ENCODE results near the gene MATN4.

The MATN4 gene

DNA sequence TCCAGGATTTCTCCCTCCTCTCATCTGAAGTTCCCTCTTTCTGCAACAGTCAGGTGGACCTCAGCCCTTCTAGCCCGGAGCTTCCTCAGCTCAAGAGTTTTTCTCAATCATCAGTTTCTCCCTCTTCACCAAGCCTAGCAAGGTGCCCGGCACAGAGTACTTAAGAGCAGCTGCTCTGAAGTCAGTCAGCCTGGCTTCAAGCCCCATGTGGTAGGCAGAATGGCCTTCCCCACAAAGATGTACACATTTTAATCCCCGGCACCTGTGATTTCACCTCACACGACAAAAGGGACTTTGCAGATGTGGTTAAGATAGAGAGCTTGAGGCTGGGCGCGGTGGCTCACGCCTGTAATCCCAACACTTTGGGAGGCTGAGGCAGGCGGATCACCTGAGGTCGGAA lies 16.6 kb downstream of the MATN4 start:
- DNase-seq (ENCODE audit: low read depth in 2 of 3, low spot score in 1 of 3) = no peak

GRCh38 chr20:45290677-45291355 lies 17.3 kb downstream of the MATN4 start:
- DNase-seq (ENCODE audit: low read depth in 2 of 3, low spot score in 1 of 3) = peak; percentile 59 to 66 (median 66)

- DNase-seq (ENCODE audit: low read depth in 2 of 3, low spot score in 1 of 3) = no peak
Measured at GRCh38 chr20:45289942-45290676, 18.0 kb downstream of the MATN4 start.

DNA sequence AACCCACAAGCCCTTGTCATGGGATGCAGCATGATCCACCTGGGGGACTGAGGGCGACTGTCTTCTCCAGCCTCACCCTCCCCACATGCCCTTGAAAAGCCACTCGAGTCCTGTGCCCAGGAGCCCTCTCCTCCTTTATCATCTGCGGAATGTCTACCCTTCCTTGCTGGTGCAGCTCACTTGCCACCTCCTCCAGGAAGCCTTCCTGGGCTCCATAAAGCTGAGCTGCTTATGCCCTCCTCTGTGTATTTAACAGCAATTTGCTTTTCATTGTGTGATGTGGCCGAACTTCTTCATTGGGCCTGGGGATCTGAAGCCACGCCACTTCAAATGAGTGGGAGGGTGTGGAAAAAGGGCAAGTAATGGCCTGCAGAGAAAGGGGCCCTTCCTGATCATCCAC lies 19.2 kb downstream of the MATN4 start:
- no peak for DNase-seq (ENCODE audit: low read depth in 2 of 3, low spot score in 1 of 3)

DNA sequence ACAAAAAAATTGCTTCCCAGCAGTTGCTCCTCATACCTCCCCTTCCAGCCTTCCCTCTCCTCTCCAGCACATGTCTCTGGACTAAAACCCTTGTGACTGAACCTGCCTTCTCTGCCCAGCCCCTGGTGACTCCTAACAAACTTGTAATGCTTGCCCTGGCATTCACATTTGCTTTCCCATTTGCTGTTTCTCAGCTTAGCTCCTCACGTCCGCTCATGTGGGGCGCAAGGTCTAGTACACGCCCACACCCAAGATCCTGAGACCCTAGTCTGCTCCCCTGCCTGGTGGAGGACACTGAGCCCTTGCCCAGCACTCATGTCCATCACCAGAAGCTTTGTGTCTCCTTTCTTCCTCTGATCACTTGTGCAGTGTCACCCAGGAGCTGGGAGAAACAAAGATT lies 19.7 kb downstream of the MATN4 start:
- DNase-seq (ENCODE audit: low read depth in 2 of 3, low spot score in 1 of 3) = no peak

DNA sequence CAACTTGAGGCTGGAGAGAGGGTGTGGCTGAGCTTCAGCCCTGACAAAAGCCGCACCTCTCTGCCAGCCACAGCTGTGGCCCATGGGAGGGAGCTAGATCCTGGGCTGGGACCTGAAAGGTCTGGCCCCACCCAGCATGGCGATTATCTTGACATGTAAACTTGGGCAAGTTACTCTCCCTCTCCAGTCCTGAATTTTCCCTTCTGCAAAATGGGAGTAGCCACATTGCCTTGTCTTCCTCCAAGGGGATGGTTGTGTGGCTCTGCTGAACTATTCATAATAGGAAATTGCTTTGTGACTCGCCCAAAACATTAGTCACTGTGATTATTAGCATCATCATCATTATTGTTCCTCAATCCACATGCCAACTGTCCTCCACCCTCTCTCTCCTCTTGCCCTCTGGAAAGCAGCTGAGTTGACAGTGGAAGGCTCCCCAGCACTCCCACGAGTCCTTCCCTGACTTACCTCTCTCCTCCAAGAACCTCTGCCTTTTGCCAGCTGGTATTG lies 24.5 kb downstream of the MATN4 start:
- DNase-seq (ENCODE audit: low read depth in 2 of 3, low spot score in 1 of 3) = no peak

DNA sequence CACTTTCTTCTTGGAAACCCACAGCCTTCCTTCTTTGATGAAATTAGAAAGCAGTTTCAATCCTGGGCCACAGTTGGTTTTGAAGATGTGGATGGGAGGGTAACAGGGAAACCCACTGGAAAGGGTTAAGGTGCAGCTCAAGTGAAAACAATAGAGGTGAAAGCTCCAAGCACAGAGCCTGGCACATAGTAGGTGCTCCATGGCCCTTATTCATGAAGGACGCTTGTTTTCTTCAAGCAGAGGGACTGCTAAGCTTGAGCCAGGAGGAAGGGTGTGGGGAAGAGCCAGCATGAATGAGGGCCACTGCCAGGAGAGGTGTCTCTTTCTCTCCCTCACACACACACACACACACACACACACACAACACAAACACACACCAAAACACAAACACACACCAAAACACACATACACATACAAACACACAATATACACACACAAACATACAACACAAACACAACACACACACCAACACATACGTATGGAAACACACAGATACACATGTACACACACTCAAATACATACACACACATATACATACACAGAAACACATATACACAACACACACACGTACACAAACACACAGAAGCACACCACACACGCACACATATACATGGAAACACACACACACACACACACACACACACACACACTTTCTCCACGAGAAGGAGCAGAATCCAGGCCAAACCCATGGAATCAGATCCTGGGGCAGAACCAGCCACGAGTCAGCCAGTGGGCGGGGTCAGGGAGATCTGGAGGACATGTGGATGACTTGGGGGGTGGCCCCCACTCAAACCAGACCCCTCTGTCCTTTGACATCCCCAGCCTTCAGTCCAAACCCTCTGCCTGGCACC lies 25.2 kb downstream of the MATN4 start:
- DNase-seq (ENCODE audit: low read depth in 2 of 3, low spot score in 1 of 3) = no peak

GRCh38 chr20:45279992-45280391 lies 28.1 kb downstream of the MATN4 start:
- DNase-seq (ENCODE audit: low read depth in 2 of 3, low spot score in 1 of 3) = no peak

DNA sequence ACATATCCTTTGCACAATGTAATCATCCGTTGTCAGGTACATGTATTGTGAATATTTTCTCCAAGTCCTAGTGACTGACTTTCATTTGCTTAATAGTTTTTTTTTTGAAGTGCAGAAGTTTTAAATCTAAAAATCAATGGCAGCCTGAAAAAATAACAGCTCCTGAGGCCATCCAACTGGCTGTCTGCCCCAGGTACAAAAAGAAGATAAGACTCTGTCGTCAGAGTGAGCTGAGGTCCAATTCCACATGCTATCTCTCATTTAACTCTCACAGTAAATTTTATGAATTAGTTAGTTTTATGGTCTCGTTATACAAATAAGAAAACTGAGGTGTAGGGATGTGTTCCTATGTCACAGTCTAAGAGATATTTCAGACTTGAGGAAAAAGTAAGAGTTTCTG lies 32.8 kb downstream of the MATN4 start:
- no peak for DNase-seq (ENCODE audit: low read depth in 2 of 3, low spot score in 1 of 3)

DNA sequence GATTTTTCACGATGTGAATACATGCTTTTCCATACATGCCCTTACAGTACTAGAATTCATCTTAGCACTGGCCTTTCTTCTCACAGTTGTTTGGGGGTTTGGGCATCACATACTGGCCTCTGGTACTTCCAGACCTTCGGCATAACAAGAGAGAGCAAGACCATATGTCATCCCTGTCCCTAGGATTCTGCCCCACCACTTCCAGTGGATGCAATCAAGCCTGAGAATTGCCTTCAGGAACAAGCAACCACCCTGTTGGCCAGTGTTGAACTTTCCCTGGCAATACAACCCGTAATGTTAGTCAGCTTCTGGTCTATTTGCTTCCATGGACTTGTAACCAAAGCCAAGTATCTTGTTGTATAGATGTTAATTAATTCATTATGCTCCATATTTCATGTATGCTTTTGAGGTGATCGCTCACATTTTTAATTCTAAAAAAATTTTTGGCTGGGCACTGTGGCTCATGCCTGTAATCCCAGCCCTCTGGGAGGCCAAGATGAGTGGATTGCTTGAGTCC lies 38.3 kb downstream of the MATN4 start:
- no peak for DNase-seq (ENCODE audit: low read depth in 2 of 3, low spot score in 1 of 3)

- no peak for DNase-seq (ENCODE audit: low read depth in 2 of 3, low spot score in 1 of 3)
Measured at GRCh38 chr20:45269056-45269455, 39.0 kb downstream of the MATN4 start.

GRCh38 chr20:45268531-45268930 lies 39.6 kb downstream of the MATN4 start:
- DNase-seq (ENCODE audit: low read depth in 2 of 3, low spot score in 1 of 3) = no peak

GRCh38 chr20:45266977-45267376 lies 41.1 kb downstream of the MATN4 start:
- DNase-seq (ENCODE audit: low read depth in 2 of 3, low spot score in 1 of 3) = no peak

DNA sequence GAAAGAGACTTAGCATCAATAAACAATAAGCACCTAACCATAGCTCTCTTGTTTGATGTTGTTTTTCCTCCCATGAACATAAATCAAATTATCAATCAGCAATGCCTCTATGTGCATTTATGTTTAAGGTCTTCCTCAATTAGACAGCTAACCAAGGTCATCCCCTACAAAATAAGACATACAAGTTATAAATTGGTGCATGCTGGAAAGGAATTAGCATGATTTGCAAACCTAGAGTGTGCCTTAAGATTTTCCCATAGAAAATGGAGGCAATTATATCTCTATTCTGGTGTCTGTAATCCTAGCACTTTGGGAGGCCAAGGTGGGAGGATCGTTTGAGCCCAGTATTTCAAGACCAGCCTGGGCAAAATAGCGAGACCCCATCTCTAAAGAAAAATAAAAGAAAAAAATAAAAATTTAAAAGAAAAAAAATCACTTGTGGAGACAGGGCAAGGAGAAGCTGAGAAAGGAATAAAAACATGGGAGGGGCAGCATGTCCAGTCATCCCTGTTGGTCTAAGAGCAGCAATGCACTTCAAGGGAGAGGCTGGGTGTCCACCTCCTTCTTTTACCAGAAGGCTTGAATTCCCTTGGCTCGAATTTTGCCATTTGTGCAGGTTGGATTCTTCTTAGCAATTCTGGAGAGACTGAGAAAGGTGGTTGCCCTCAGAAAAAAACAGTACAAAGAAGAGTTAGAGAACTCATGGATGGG lies 44.4 kb downstream of the MATN4 start:
- DNase-seq (ENCODE audit: low read depth in 2 of 3, low spot score in 1 of 3) = no peak

DNA sequence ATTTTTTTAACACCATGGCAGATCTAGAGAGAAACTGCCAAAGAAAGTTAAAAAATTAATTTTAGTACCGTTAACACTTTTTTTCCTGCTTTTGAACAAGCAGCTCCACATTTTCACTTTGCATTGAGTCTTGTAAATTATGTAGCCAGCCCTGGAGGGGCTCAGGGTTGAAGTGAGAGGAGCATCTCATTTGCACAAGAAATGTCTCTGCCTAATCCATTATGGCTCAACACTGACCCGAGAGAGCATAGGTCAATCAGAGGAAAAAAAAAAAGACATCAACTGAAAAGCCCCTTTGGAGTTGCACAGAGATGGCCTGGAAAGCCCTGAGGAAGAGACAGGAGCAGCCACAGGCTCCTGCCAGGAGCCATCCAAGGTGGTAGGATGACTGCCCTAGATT lies 49.4 kb downstream of the MATN4 start:
- DNase-seq (ENCODE audit: low read depth in 2 of 3, low spot score in 1 of 3) = no peak

GRCh38 chr20:45258259-45258658 lies 49.8 kb downstream of the MATN4 start:
- DNase-seq (ENCODE audit: low read depth in 2 of 3, low spot score in 1 of 3) = no peak

- no peak for DNase-seq (ENCODE audit: low read depth in 2 of 3, low spot score in 1 of 3)
Measured at GRCh38 chr20:45257711-45258110, 50.4 kb downstream of the MATN4 start.

DNA sequence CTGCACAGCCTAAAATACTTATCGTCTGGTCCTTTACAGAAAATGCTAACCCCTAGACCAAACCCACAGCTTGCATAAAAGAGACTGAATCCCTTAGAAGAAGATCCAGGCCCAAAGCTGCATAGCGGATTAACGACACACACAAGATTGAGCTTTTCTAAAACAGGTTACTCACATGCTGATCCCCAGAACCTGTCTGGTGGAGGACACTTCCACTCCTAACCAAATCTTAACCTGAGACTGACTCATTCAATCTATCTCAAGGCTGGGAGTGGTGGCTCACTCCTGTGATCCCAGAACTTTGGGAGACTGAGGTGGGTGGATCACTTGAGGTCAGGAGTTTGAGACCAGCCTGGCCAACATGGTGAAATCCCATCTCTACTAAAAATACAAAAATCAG lies 50.9 kb downstream of the MATN4 start:
- no peak for DNase-seq (ENCODE audit: low read depth in 2 of 3, low spot score in 1 of 3)

DNA sequence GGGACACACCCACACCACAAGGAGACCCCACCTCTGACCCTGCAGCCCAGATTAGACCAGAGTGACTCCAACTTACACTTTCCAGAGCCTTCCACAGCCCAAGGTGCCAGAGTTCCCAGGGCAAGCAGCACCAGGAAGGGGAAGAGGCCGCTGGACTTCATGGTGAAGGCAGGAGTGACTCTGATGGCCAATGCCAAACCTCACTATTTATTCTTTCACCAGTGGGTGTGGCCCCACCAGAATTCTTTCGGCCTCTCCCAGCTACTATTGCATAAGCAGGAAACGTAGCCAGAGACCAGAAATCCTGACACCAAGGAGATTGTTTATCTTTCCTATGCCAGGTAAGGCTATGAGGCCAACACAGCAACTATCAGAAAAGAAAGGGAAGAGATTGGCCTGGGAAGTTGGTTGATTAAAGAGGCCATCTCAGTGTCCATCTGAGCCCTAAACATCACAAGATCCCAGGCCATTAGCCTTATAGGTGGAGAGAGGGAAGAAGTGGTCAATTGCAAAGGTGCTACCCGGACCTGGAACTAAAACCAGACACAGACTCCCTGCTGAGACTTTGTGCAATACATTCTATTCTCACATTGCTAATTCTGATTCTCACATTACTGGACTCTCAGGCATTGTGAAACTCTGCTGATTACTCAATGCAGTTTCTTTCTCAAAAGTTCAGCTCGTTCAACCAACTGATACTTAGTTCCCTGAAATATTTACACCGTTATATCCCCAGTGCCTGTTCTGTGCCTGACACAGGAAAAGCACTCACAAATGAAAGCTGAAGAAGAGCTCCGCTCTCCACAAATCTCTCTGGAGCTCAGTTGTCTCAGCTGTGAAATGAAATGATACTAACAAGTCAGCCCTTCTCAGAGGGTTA lies 53.5 kb downstream of the MATN4 start, which contains the start of gene SLPI:
Gene SLPI (minus strand): TSS at position 182 of the 880 bp plus-strand sequence. CDS start 21 bp downstream, at position 161.
- no peak for DNase-seq (ENCODE audit: low read depth in 2 of 3, low spot score in 1 of 3)

DNA sequence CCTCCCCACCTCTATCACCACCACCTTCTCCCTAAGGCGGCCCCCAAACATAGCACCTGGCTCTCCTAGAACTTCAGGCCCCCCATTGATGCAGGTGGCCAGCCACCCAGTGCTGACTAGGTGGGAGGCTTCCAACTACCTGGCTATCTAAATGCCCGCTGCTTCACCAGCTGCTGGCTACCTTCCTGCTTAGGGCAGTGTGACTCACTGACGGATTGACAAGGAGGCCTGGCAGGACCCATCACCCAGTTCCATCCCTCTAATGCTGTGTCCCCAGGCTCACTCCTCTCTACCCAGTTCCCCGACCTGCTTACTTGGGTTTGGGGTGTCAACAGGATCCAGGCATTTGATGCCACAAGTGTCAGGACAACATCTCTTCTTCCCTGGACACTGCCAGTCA lies 54.8 kb downstream of the MATN4 start:
- DNase-seq (ENCODE audit: low read depth in 2 of 3, low spot score in 1 of 3) = no peak

All from stimulated activated CD4-positive, alpha-beta T cell treated with anti-CD3 and anti-CD28 coated beads, Interleukin-12 subunit alpha, Interleukin-12 subunit beta, amount 100 ng/mL, for 48 hours (primary cell).